H1 (cell line): Measurements from ENCODE around the gene ZBTB40. TPM values are rescaled to one million over a fixed set of nuclear protein-coding genes. Genes with fewer than 3 reads are reported as not detected.

Experiments used
- USF2 ChIP-seq: IDR thresholded peaks from 2 replicates; pipeline ENCODE4 v1.6.1; 2011; ENCODE audit warnings: low read length, improper control_type of control experiment
- polyA plus RNA-seq, 7 experiments: library from polyadenylated mRNA; depleted of rRNA in 3 of 7; stranded (reverse) in 5 of 7; unstranded in 2 of 7; fragments of >200 nt in 5 of 7; fragments of 200-250 nt in 2 of 7; gene quantifications; 1 replicate in 5 of 7; 2 replicates in 1 of 7; 4 replicates in 1 of 7; pipeline versions ENCODE4 v1.2.1 to v1.2.3, GENCODE V29; 2011 to 2013; ENCODE audit warnings: missing spikeins in 2 of 7, mixed read lengths in 2 of 7
- total RNA-seq: library from RNA; stranded (reverse); fragmentation: NEBNext Ultra II Directional; extraction: Animal tissue kit (Norgen Biotek cat#: 25700); gene quantifications from 2 replicates; pipeline ENCODE4 v1.2.1, GENCODE V29; 2021
- TF ChIP-seq, protein P1 (sequence below): fragments of 300-600 bp; sonication (generic); IDR thresholded peaks from 2 replicates; pipeline ENCODE4 v1.7.1; 2012; ENCODE audit warnings: low read length, moderate library complexity, mild to moderate bottlenecking, inconsistent platforms; ENCODE audit not compliant: insufficient replicate concordance

The ZBTB40 gene
- total and polyA plus RNA-seq, 2 of the 8 experiments (the other 6 are each of a cell fraction or from before 2014, with no cell fraction given) = 3.1 to 19.3 TPM

GRCh38 chr1:22563671-22564602 lies 112.3 kb downstream of the ZBTB40 start (continued):
- TF ChIP-seq, protein P1, sequence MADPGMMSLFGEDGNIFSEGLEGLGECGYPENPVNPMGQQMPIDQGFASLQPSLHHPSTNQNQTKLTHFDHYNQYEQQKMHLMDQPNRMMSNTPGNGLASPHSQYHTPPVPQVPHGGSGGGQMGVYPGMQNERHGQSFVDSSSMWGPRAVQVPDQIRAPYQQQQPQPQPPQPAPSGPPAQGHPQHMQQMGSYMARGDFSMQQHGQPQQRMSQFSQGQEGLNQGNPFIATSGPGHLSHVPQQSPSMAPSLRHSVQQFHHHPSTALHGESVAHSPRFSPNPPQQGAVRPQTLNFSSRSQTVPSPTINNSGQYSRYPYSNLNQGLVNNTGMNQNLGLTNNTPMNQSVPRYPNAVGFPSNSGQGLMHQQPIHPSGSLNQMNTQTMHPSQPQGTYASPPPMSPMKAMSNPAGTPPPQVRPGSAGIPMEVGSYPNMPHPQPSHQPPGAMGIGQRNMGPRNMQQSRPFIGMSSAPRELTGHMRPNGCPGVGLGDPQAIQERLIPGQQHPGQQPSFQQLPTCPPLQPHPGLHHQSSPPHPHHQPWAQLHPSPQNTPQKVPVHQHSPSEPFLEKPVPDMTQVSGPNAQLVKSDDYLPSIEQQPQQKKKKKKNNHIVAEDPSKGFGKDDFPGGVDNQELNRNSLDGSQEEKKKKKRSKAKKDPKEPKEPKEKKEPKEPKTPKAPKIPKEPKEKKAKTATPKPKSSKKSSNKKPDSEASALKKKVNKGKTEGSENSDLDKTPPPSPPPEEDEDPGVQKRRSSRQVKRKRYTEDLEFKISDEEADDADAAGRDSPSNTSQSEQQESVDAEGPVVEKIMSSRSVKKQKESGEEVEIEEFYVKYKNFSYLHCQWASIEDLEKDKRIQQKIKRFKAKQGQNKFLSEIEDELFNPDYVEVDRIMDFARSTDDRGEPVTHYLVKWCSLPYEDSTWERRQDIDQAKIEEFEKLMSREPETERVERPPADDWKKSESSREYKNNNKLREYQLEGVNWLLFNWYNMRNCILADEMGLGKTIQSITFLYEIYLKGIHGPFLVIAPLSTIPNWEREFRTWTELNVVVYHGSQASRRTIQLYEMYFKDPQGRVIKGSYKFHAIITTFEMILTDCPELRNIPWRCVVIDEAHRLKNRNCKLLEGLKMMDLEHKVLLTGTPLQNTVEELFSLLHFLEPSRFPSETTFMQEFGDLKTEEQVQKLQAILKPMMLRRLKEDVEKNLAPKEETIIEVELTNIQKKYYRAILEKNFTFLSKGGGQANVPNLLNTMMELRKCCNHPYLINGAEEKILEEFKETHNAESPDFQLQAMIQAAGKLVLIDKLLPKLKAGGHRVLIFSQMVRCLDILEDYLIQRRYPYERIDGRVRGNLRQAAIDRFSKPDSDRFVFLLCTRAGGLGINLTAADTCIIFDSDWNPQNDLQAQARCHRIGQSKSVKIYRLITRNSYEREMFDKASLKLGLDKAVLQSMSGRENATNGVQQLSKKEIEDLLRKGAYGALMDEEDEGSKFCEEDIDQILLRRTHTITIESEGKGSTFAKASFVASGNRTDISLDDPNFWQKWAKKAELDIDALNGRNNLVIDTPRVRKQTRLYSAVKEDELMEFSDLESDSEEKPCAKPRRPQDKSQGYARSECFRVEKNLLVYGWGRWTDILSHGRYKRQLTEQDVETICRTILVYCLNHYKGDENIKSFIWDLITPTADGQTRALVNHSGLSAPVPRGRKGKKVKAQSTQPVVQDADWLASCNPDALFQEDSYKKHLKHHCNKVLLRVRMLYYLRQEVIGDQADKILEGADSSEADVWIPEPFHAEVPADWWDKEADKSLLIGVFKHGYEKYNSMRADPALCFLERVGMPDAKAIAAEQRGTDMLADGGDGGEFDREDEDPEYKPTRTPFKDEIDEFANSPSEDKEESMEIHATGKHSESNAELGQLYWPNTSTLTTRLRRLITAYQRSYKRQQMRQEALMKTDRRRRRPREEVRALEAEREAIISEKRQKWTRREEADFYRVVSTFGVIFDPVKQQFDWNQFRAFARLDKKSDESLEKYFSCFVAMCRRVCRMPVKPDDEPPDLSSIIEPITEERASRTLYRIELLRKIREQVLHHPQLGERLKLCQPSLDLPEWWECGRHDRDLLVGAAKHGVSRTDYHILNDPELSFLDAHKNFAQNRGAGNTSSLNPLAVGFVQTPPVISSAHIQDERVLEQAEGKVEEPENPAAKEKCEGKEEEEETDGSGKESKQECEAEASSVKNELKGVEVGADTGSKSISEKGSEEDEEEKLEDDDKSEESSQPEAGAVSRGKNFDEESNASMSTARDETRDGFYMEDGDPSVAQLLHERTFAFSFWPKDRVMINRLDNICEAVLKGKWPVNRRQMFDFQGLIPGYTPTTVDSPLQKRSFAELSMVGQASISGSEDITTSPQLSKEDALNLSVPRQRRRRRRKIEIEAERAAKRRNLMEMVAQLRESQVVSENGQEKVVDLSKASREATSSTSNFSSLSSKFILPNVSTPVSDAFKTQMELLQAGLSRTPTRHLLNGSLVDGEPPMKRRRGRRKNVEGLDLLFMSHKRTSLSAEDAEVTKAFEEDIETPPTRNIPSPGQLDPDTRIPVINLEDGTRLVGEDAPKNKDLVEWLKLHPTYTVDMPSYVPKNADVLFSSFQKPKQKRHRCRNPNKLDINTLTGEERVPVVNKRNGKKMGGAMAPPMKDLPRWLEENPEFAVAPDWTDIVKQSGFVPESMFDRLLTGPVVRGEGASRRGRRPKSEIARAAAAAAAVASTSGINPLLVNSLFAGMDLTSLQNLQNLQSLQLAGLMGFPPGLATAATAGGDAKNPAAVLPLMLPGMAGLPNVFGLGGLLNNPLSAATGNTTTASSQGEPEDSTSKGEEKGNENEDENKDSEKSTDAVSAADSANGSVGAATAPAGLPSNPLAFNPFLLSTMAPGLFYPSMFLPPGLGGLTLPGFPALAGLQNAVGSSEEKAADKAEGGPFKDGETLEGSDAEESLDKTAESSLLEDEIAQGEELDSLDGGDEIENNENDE = no peak
- TF ChIP-seq USF2 = no peak
